Liver (tissue), 3 donors: ENCODE results near the gene STX10.

Experiments used
- CTCF ChIP-seq: fragments of 150-350 bp; IDR thresholded peaks from 2 replicates; pipeline ENCODE4 v1.5.1; 2017; ENCODE audit warnings: improper control_type of control experiment, low read depth, low read length; ENCODE audit not compliant: missing input control
- RAD21 ChIP-seq, 2 donors: IDR thresholded peaks; 2 replicates each; pipeline ENCODE4 v1.6.1; 2016; ENCODE audit warnings: antibody characterized with exemption in 2 of 2, mild to moderate bottlenecking in 2 of 2
- REST ChIP-seq: IDR thresholded peaks from 2 replicates; pipeline ENCODE4 v1.6.1; 2016; ENCODE audit warnings: antibody characterized with exemption, mild to moderate bottlenecking
- TAF1 ChIP-seq: conservative IDR thresholded peaks from 2 replicates; pipeline ENCODE4 v1.6.1; 2016; ENCODE audit warnings: antibody characterized with exemption, mild to moderate bottlenecking
- ZBTB33 ChIP-seq: IDR thresholded peaks from 2 replicates; pipeline ENCODE4 v1.6.1; 2016; ENCODE audit warnings: antibody characterized with exemption
- donor health status: healthy.
- donor health status: healthy.

- TF ChIP-seq CTCF (peak; percentile 42), RAD21 (IDR thresholded peaks at IDR 0.05) (peak; percentile 16 to 67), REST (no peak), ZBTB33 (no peak), TAF1 (no peak)
Measured at GRCh38 chr19:13095934-13096927, 53.9 kb downstream of the STX10 start.
